HEK293 (cell line): ENCODE measurements around the gene SULT2B1.

Source experiments
- GLIS1 ChIP-seq: fragments of 450-650 bp; formaldehyde crosslinking; IDR thresholded peaks from 2 replicates; pipeline ENCODE4 v1.5.1; 2016; ENCODE audit warnings: missing biosample characterization, missing genetic modification characterization
- GLIS2 ChIP-seq: fragments of 450-650 bp; formaldehyde crosslinking; IDR thresholded peaks from 2 replicates; pipeline ENCODE4 v1.5.1; 2016; ENCODE audit warnings: missing biosample characterization, missing genetic modification characterization
- HOXA7 ChIP-seq: sonication (generic); formaldehyde crosslinking; IDR thresholded peaks from 2 replicates; pipeline ENCODE4 v1.8.1; 2022; ENCODE audit warnings: missing genetic modification reagents, borderline replicate concordance
- KLF7 ChIP-seq: fragments of 450-650 bp; formaldehyde crosslinking; IDR thresholded peaks from 2 replicates; pipeline ENCODE4 v1.5.1; 2016; ENCODE audit warnings: missing biosample characterization, missing genetic modification characterization, borderline replicate concordance
- KLF8 ChIP-seq: fragments of 450-650 bp; formaldehyde crosslinking; IDR thresholded peaks from 2 replicates; pipeline ENCODE4 v1.5.1; 2016; ENCODE audit warnings: missing biosample characterization, missing genetic modification characterization
- OSR2 ChIP-seq: fragments of 450-650 bp; formaldehyde crosslinking; IDR thresholded peaks from 2 replicates; pipeline ENCODE4 v1.5.1; 2016; ENCODE audit warnings: missing biosample characterization, missing genetic modification characterization
- SP7 ChIP-seq: fragments of 450-650 bp; formaldehyde crosslinking; IDR thresholded peaks from 2 replicates; pipeline ENCODE4 v1.5.1; 2016; ENCODE audit warnings: missing biosample characterization, missing genetic modification characterization
- YY2 ChIP-seq: fragments of 450-650 bp; formaldehyde crosslinking; IDR thresholded peaks from 2 replicates; pipeline ENCODE4 v1.5.1; 2016; ENCODE audit warnings: missing biosample characterization, missing genetic modification characterization
- ZFP69B ChIP-seq: fragments of 450-650 bp; formaldehyde crosslinking; IDR thresholded peaks from 2 replicates; pipeline ENCODE4 v1.5.1; 2016; ENCODE audit warnings: missing biosample characterization, missing genetic modification characterization
- ZNF146 ChIP-seq: fragments of 450-650 bp; formaldehyde crosslinking; IDR thresholded peaks from 2 replicates; pipeline ENCODE4 v1.5.1; 2016; ENCODE audit warnings: missing biosample characterization, missing genetic modification characterization
- ZNF266 ChIP-seq: fragments of 450-650 bp; formaldehyde crosslinking; IDR thresholded peaks from 2 replicates; pipeline ENCODE4 v1.5.1; 2016; ENCODE audit warnings: missing biosample characterization, missing genetic modification characterization, low read depth
- ZNF341 ChIP-seq: fragments of 450-650 bp; formaldehyde crosslinking; IDR thresholded peaks from 2 replicates; pipeline ENCODE4; 2016; ENCODE audit warnings: low read depth, missing biosample characterization, missing genetic modification characterization
- ZNF48 ChIP-seq: fragments of 450-650 bp; formaldehyde crosslinking; IDR thresholded peaks from 2 replicates; pipeline ENCODE4 v1.5.1; 2016; ENCODE audit warnings: missing biosample characterization, missing genetic modification characterization
- ZNF548 ChIP-seq: fragments of 450-650 bp; formaldehyde crosslinking; IDR thresholded peaks from 2 replicates; pipeline ENCODE4 v1.5.1; 2016; ENCODE audit warnings: missing biosample characterization, missing genetic modification characterization
- ZNF558 ChIP-seq: fragments of 450-650 bp; formaldehyde crosslinking; IDR thresholded peaks from 2 replicates; pipeline ENCODE4 v1.5.1; 2016; ENCODE audit warnings: missing biosample characterization, missing genetic modification characterization
- ZNF561 ChIP-seq: fragments of 450-650 bp; IDR thresholded peaks from 2 replicates; pipeline ENCODE4 v1.5.1; 2018; ENCODE audit warnings: missing biosample characterization, missing genetic modification characterization, borderline replicate concordance
- ZNF571 ChIP-seq: fragments of 450-650 bp; formaldehyde crosslinking; IDR thresholded peaks from 2 replicates; pipeline ENCODE4 v1.5.0; 2017; ENCODE audit warnings: missing biosample characterization, missing genetic modification characterization
- ZNF600 ChIP-seq: fragments of 450-650 bp; formaldehyde crosslinking; IDR thresholded peaks from 2 replicates; pipeline ENCODE4 v1.5.1; 2016; ENCODE audit warnings: missing biosample characterization, missing genetic modification characterization
- ZNF626 ChIP-seq: fragments of 450-650 bp; sonication (Bioruptor Pico); formaldehyde crosslinking; IDR thresholded peaks from 2 replicates; pipeline ENCODE4 v1.5.1; 2018; ENCODE audit warnings: missing biosample characterization, missing genetic modification characterization, inconsistent platforms
- ZNF629 ChIP-seq: fragments of 450-650 bp; formaldehyde crosslinking; IDR thresholded peaks from 2 replicates; pipeline ENCODE4 v1.5.1; 2017; ENCODE audit warnings: missing biosample characterization, missing genetic modification characterization
- ZNF654 ChIP-seq: fragments of 450-650 bp; formaldehyde crosslinking; IDR thresholded peaks from 2 replicates; pipeline ENCODE4 v1.5.1; 2016; ENCODE audit warnings: low read depth, missing biosample characterization, missing genetic modification characterization
- ZNF660 ChIP-seq: fragments of 450-650 bp; IDR thresholded peaks from 2 replicates; pipeline ENCODE4 v1.5.1; 2018; ENCODE audit warnings: missing biosample characterization, mild to moderate bottlenecking, missing genetic modification characterization
- ZNF707 ChIP-seq: fragments of 450-650 bp; formaldehyde crosslinking; IDR thresholded peaks from 2 replicates; pipeline ENCODE4 v1.5.1; 2016; ENCODE audit warnings: missing biosample characterization, missing genetic modification characterization
- ZNF768 ChIP-seq: fragments of 450-650 bp; formaldehyde crosslinking; IDR thresholded peaks from 2 replicates; pipeline ENCODE4 v1.5.1; 2018; ENCODE audit warnings: missing biosample characterization, mild to moderate bottlenecking, missing genetic modification characterization
- ZNF791 ChIP-seq: fragments of 450-650 bp; formaldehyde crosslinking; IDR thresholded peaks from 2 replicates; pipeline ENCODE4 v1.5.1; 2016; ENCODE audit warnings: missing biosample characterization, missing genetic modification characterization
- ZSCAN23 ChIP-seq: fragments of 450-650 bp; formaldehyde crosslinking; IDR thresholded peaks from 2 replicates; pipeline ENCODE4 v1.5.1; 2016; ENCODE audit warnings: missing biosample characterization, missing genetic modification characterization
- TF ChIP-seq, protein P1 (sequence below): fragments of 450-650 bp; formaldehyde crosslinking; optimal IDR thresholded peaks from 2 replicates; pipeline ENCODE3; 2016; ENCODE audit warnings: missing biosample characterization, mild to moderate bottlenecking, missing genetic modification characterization
- TF ChIP-seq, protein P2 (sequence below): fragments of 450-650 bp; formaldehyde crosslinking; IDR thresholded peaks from 2 replicates; pipeline ENCODE4 v1.5.1; 2017; ENCODE audit warnings: missing biosample characterization, missing genetic modification characterization
- TF ChIP-seq, protein P3 (sequence below): fragments of 450-650 bp; formaldehyde crosslinking; IDR thresholded peaks from 2 replicates; pipeline ENCODE4 v1.5.1; 2016; ENCODE audit warnings: missing biosample characterization, missing genetic modification characterization
- TF ChIP-seq, protein P4 (sequence below): fragments of 450-650 bp; formaldehyde crosslinking; IDR thresholded peaks from 2 replicates; pipeline ENCODE4 v1.5.1; 2016; ENCODE audit warnings: missing biosample characterization, missing genetic modification characterization
- TF ChIP-seq, protein P5 (sequence below): fragments of 450-650 bp; formaldehyde crosslinking; IDR thresholded peaks from 2 replicates; pipeline ENCODE4 v1.5.1; 2016; ENCODE audit warnings: missing biosample characterization, missing genetic modification characterization

SULT2B1 gene

DNA sequence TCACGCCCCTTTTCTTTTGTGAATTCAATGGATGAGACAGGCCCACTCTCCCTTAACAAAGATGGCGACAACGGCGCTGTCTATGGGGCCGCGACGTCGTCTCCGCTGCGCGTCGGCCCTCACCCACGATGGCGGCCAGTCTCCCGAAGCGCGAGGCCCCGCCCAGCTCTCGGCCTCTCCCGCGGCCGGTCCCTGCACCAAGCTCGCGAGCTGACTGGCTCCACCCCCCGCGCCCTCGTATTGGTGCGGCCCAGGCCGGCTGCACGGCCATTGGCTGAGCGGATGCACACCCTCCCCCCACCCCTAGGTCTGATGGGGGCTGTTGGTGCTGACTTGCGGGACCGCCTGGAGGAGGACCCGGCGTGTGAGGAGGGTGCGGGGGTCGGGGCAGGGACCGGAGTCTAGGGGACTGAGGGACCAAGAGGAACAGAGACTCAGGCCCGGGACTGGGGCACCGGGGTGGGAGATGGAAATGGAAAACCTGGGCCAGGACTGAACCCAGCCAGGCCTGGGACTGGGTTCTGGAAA lies 72.2 kb downstream of the SULT2B1 start (continued):
- TF ChIP-seq ZNF558 (tag by site-specific recombination), result no peak
- no peak for TF ChIP-seq ZNF146 (tag by site-specific recombination)
- TF ChIP-seq KLF8 (tag by site-specific recombination), result peak; percentile 73
- TF ChIP-seq ZNF626, result no peak
- TF ChIP-seq YY2 (tag by site-specific recombination), result peak; percentile 92
- no peak for TF ChIP-seq ZNF768 (tag by site-specific recombination)
- TF ChIP-seq, protein P1, sequence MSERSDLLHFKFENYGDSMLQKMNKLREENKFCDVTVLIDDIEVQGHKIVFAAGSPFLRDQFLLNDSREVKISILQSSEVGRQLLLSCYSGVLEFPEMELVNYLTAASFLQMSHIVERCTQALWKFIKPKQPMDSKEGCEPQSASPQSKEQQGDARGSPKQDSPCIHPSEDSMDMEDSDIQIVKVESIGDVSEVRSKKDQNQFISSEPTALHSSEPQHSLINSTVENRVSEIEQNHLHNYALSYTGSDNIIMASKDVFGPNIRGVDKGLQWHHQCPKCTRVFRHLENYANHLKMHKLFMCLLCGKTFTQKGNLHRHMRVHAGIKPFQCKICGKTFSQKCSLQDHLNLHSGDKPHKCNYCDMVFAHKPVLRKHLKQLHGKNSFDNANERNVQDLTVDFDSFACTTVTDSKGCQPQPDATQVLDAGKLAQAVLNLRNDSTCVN (tag by site-specific recombination), result peak; percentile 62
- no peak for TF ChIP-seq ZNF600
- TF ChIP-seq GLIS1 (tag by site-specific recombination), result peak; percentile 75
- TF ChIP-seq ZSCAN23 (tag by site-specific recombination), result no peak
- 0 out of 2 replicates have a peak, but pooled peaks have one; percentile 31 for TF ChIP-seq ZNF561 (tag by site-specific recombination)
- no peak for TF ChIP-seq KLF7 (tag by site-specific recombination)
- TF ChIP-seq ZNF660 (tag by site-specific recombination), result peak; percentile 38; the same call in 1 of the 2 replicates
- no peak for TF ChIP-seq ZNF48 (tag by site-specific recombination)
- TF ChIP-seq, protein P2, sequence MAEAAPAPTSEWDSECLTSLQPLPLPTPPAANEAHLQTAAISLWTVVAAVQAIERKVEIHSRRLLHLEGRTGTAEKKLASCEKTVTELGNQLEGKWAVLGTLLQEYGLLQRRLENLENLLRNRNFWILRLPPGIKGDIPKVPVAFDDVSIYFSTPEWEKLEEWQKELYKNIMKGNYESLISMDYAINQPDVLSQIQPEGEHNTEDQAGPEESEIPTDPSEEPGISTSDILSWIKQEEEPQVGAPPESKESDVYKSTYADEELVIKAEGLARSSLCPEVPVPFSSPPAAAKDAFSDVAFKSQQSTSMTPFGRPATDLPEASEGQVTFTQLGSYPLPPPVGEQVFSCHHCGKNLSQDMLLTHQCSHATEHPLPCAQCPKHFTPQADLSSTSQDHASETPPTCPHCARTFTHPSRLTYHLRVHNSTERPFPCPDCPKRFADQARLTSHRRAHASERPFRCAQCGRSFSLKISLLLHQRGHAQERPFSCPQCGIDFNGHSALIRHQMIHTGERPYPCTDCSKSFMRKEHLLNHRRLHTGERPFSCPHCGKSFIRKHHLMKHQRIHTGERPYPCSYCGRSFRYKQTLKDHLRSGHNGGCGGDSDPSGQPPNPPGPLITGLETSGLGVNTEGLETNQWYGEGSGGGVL (tag by site-specific recombination), result no peak
- TF ChIP-seq GLIS2 (tag by site-specific recombination), result peak; percentile 89
- no peak; the same call in 1 of the 2 replicates for TF ChIP-seq ZNF341 (tag by site-specific recombination)
- no peak for TF ChIP-seq ZNF654
- TF ChIP-seq ZNF548, result no peak
- TF ChIP-seq SP7 (tag by site-specific recombination), result no peak; the same call in 1 of the 2 replicates
- TF ChIP-seq, protein P3, sequence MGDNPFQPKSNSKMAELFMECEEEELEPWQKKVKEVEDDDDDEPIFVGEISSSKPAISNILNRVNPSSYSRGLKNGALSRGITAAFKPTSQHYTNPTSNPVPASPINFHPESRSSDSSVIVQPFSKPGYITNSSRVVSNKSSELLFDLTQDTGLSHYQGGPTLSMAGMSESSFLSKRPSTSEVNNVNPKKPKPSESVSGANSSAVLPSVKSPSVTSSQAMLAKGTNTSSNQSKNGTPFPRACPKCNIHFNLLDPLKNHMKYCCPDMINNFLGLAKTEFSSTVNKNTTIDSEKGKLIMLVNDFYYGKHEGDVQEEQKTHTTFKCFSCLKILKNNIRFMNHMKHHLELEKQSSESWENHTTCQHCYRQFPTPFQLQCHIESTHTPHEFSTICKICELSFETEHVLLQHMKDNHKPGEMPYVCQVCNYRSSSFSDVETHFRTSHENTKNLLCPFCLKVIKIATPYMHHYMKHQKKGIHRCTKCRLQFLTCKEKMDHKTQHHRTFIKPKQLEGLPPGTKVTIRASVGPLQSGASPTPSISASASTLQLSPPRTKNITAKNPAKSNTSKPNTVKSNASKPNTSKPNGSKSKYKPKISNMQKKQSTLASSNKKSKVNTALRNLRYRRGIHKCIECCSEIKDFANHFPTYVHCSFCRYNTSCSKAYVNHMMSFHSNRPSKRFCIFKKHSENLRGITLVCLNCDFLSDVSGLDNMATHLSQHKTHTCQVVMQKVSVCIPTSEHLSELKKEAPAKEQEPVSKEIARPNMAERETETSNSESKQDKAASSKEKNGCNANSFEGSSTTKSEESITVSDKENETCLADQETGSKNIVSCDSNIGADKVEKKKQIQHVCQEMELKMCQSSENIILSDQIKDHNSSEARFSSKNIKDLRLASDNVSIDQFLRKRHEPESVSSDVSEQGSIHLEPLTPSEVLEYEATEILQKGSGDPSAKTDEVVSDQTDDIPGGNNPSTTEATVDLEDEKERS (tag by site-specific recombination), result no peak
- TF ChIP-seq, protein P4, sequence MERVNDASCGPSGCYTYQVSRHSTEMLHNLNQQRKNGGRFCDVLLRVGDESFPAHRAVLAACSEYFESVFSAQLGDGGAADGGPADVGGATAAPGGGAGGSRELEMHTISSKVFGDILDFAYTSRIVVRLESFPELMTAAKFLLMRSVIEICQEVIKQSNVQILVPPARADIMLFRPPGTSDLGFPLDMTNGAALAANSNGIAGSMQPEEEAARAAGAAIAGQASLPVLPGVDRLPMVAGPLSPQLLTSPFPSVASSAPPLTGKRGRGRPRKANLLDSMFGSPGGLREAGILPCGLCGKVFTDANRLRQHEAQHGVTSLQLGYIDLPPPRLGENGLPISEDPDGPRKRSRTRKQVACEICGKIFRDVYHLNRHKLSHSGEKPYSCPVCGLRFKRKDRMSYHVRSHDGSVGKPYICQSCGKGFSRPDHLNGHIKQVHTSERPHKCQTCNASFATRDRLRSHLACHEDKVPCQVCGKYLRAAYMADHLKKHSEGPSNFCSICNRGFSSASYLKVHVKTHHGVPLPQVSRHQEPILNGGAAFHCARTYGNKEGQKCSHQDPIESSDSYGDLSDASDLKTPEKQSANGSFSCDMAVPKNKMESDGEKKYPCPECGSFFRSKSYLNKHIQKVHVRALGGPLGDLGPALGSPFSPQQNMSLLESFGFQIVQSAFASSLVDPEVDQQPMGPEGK (tag by site-specific recombination), result peak; percentile 97
- no peak for TF ChIP-seq ZNF571 (tag by site-specific recombination)
- no peak for TF ChIP-seq ZNF707 (tag by site-specific recombination)
- no peak for TF ChIP-seq HOXA7 (CRISPR knock-in tag)
- no peak for TF ChIP-seq ZNF629 (tag by site-specific recombination)
- TF ChIP-seq ZNF791 (tag by site-specific recombination), result no peak
- TF ChIP-seq, protein P5, sequence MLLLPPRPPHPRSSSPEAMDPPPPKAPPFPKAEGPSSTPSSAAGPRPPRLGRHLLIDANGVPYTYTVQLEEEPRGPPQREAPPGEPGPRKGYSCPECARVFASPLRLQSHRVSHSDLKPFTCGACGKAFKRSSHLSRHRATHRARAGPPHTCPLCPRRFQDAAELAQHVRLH (tag by site-specific recombination), result no peak
- no peak for TF ChIP-seq ZNF266
- TF ChIP-seq ZFP69B, result no peak
- no peak for TF ChIP-seq OSR2 (tag by site-specific recombination)
